ENCODE measurements around the gene EGFL7.

Gene EGFL7

DNA sequence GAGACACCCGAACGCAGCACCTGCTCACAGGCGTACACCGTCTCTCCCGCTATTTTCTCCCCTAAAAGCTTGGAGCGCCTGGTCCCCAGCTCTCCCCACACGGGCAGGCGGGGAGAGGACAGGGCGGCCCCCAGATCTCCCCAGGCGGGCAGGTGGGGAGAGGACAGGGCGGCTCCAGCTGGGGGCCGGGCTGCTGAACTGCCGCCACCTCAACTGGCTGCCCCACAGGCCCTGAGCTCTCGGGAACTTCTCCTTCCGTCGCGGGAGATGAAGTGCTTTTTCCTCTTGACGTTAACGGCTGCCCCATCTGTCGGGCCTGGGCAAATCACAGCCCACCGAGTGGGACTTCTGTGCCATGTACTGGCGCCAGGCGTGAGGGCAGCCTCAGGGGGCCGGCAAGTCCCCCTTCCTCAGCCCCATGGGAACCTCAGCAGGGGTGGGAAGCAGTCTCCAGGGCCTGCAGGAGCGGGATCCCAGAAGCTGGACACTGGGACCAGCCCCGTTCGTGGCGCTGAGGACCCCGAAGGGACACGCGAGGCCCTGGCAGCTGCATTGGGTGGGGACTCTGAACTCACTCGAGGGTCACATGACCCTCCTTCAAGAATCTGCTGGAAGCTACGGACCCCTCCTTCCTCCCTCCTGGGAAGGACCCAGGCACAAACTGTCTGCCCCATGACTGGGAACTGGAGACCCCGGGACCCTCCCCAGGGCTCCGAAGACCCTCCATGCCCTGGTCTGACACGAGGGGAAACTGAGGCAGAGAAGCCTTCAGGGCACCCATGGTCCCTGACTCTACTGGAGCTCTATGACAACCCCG is 5.7 kb upstream of the EGFL7 start:
- DNase-seq (ENCODE audit: low spot score) = no peak
- in situ Hi-C loops (cut with MboI; ENCODE audit: low sequenced_read_pairs, unreplicated experiment) = no loop called here
- TF ChIP-seq, protein P1, sequence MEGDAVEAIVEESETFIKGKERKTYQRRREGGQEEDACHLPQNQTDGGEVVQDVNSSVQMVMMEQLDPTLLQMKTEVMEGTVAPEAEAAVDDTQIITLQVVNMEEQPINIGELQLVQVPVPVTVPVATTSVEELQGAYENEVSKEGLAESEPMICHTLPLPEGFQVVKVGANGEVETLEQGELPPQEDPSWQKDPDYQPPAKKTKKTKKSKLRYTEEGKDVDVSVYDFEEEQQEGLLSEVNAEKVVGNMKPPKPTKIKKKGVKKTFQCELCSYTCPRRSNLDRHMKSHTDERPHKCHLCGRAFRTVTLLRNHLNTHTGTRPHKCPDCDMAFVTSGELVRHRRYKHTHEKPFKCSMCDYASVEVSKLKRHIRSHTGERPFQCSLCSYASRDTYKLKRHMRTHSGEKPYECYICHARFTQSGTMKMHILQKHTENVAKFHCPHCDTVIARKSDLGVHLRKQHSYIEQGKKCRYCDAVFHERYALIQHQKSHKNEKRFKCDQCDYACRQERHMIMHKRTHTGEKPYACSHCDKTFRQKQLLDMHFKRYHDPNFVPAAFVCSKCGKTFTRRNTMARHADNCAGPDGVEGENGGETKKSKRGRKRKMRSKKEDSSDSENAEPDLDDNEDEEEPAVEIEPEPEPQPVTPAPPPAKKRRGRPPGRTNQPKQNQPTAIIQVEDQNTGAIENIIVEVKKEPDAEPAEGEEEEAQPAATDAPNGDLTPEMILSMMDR (IDR thresholded peaks at IDR 0.05; ENCODE audit: borderline replicate concordance, control extremely low read depth, extremely low read depth, insufficient read depth, missing control alignments) = no peak

DNA sequence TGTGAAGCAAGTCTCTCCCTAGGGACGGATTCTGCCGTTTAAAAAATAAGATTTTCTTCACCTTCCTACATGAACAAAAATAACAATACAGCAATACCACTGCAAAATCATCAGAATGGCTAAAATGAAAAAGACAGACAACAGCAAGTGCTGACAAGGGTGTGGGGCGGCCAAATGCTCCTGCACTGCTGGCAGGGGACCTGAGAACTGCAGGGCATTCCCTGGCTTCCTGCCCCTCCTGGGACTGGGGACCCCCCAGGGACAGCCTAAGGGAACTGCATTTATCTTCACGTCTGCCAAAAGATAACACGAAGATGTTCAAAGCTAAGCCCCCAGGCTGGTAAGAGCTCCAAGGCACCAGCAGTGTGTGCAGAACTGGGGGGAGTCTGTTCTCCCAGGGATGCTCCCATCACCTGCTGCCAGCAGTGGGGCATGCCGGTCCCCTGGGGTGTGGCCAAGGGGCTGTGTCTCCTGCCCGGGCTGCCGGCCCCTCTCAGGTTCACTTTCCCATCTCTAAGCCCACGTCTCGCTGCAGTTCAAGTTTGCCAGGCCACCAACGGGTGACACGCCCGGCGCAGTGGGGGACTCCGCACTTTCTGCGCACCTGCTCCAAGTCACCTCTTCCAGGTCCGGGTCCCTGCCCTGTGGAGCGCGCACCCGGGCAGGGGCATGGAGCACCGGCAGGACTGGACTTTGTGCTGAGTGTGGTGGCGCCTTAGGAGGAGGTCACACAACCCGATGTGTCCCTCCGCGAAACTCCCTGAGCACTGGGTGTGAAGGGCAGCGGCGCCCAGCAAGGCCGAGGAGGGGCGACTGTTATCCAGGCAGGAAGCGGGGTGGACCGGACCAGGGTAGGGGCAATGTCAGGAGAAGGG is 4.5 kb upstream of the EGFL7 start:
- no peak for DNase-seq (ENCODE audit: low spot score)
- TF ChIP-seq, protein P1 (IDR thresholded peaks at IDR 0.05; ENCODE audit: borderline replicate concordance, control extremely low read depth, extremely low read depth, insufficient read depth, missing control alignments) = no peak
- in situ Hi-C loops (cut with MboI; ENCODE audit: low sequenced_read_pairs, unreplicated experiment) = no loop called here

DNA sequence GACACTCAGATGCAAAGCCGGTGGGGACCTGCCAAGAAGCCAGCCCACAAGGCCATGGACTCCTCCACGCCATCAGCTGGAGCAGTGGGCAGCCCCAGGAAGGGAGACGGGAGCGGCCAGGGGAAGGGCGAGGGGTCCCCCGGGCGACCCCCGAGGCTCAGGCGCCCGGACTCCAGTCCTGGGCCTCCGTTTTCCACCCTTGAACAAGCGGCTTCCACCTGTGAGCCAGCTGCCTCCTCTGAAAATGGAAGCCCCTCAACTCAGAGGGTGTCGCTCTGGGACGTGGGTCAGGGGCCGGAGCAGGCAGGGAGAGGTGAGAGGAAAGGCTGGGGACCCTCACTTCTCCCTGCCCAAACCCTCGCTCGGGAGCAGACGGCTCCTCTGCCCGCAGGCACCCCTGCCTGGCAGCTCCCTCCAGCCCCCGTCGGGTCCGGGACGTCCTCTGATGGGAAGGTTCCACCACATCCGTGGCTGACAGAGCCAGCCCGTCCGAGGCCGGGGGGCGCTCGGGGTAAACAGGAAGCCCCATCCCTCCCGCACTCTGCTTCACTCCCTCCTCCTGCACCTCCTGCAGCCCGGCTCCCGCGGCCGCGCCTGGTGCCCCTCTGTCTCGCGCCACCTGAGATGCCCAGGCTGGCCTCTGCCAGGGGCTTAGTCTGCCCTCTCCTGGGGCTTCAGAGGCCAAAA is 3.7 kb upstream of the EGFL7 start:
- in situ Hi-C loops (cut with MboI; ENCODE audit: low sequenced_read_pairs, unreplicated experiment) = no loop called here
- TF ChIP-seq, protein P1 (IDR thresholded peaks at IDR 0.05; ENCODE audit: borderline replicate concordance, control extremely low read depth, extremely low read depth, insufficient read depth, missing control alignments) = no peak
- no peak for DNase-seq (ENCODE audit: low spot score)

DNA sequence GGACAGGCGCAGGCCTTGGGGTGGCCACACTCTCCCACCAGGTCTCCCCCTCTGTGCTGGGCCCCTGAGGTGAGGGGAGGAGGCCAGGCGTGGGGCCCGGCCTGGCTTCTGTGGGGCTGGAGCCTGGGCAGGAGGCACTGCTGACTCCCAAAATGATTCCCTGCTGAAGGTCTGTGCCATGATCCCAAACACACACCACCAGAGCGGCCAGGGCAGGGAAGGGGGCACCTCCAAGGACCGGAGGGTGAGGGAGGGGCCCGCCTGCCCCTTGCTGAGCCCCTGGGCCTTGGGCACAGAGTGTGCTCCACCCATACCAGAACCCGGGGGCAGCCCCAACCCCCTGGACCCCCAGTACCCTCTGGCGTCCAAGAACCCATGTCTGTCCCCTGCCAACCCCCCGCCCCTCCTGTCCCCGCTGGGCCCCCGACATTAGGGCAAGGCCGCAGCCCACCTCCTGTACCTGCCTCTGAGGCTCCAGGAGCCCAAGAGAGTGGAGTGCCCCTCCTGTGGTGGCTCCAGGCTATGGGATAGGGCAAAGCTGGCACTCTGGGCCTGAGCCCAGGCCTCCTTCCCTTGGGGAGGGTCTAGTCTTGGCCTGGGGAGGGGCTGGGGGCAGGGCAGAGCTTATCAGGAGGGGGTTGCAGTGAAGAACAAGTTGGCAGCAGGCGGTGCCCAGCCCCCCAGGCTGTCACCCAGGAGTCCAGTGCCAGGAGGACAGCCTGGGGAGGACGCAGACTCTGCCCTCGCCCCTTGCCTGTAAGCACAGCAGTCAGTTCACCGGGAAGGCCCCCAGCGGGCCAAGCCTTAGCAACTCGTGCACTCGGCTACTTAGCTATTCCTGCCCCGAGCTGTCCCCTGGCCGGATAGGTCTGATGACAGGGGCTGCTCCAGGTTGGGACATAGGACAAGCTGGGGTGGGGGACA is 2.6 kb upstream of the EGFL7 start:
- no peak for DNase-seq (ENCODE audit: low spot score)
- in situ Hi-C loops (cut with MboI; ENCODE audit: low sequenced_read_pairs, unreplicated experiment) = no loop called here
- TF ChIP-seq, protein P1 (IDR thresholded peaks at IDR 0.05; ENCODE audit: borderline replicate concordance, control extremely low read depth, extremely low read depth, insufficient read depth, missing control alignments) = no peak

DNA sequence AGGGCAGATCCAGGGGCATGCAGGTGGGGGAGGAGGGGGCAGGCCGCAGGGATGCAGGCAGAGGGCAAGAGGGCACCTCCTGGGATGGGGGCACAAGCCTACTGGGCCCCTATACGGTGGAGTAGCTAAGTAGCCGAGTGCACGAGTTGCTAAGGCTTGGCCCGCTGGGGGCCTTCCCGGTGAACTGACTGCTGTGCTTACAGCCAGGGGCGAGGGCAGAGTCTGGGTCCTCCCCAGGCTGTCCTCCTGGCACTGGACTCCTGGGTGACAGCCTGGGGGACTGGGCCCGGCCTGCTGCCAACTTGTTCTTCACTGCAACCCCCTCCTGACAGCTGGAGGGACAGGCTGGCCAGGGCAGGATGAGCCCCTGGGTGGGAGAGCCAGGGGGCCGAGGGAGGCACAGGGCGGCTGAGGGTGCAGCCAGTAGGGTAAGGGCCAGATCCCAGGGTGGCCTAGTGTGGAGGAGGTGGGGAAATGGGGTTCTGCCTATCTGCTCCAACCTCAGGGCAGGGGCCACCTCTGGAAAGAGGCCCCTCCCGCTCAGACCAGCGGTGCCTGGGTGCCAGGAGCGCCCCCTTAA is 1.7 kb upstream of the EGFL7 start:
- DNase-seq (ENCODE audit: low spot score) = no peak
- in situ Hi-C loops (cut with MboI; ENCODE audit: low sequenced_read_pairs, unreplicated experiment) = no loop called here
- TF ChIP-seq, protein P1 (IDR thresholded peaks at IDR 0.05; ENCODE audit: borderline replicate concordance, control extremely low read depth, extremely low read depth, insufficient read depth, missing control alignments) = no peak
